ENCODE results near the gene CTXN1.

The CTXN1 gene

DNA sequence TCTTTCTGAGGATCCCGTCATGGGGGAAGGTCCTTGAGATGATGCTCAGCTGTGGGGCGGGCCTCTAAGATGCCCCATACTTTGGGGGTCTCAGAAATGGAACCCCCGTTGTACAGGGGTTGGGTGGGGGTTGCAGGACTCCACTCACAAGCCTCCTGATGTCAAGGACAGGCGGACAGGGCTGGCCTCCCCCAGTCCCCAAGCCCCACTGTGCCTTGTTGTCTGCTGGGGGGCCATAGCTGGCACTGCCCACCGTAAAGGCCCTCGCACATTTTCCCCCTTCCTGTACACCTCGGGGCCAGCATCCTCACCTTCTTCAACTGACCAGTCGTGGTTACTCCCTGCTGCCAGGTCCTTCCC, 3.1 kb downstream of the CTXN1 start:
- no peak overlapping the region for H2AFZ ChIP-seq (ENCODE audit: low read depth)
- H3K4me2 ChIP-seq = no peak overlapping the region
- H3K79me2 ChIP-seq (ENCODE audit: insufficient read depth, low read depth) = no peaks in the 10 kb centered on the region
- H3K4me3 ChIP-seq (IDR thresholded peaks at IDR 0.05; ENCODE audit: insufficient read depth, low read depth, low read length) = no peak overlapping the region
- no peak overlapping the region for H3K27ac ChIP-seq
- no peaks in the 10 kb centered on the region for H3K36me3 ChIP-seq (ENCODE audit: insufficient read depth)
- peaks cover 8% of the 10 kb centered on the region; the same call in 1 of the 2 replicates for H3K27me3 ChIP-seq (ENCODE audit: insufficient read depth, low read depth)
- TF ChIP-seq, protein P1, sequence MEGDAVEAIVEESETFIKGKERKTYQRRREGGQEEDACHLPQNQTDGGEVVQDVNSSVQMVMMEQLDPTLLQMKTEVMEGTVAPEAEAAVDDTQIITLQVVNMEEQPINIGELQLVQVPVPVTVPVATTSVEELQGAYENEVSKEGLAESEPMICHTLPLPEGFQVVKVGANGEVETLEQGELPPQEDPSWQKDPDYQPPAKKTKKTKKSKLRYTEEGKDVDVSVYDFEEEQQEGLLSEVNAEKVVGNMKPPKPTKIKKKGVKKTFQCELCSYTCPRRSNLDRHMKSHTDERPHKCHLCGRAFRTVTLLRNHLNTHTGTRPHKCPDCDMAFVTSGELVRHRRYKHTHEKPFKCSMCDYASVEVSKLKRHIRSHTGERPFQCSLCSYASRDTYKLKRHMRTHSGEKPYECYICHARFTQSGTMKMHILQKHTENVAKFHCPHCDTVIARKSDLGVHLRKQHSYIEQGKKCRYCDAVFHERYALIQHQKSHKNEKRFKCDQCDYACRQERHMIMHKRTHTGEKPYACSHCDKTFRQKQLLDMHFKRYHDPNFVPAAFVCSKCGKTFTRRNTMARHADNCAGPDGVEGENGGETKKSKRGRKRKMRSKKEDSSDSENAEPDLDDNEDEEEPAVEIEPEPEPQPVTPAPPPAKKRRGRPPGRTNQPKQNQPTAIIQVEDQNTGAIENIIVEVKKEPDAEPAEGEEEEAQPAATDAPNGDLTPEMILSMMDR (conservative IDR thresholded peaks at IDR 0.05; ENCODE audit: low read depth, low read length) = no peak
- no peak overlapping the region for H3K9ac ChIP-seq
- peaks cover 14% of the 10 kb centered on the region for H3K4me1 ChIP-seq (ENCODE audit: low read depth, poor library complexity, severe bottlenecking)
- no peaks in the 10 kb centered on the region for H4K20me1 ChIP-seq (ENCODE audit: insufficient read depth)

DNA sequence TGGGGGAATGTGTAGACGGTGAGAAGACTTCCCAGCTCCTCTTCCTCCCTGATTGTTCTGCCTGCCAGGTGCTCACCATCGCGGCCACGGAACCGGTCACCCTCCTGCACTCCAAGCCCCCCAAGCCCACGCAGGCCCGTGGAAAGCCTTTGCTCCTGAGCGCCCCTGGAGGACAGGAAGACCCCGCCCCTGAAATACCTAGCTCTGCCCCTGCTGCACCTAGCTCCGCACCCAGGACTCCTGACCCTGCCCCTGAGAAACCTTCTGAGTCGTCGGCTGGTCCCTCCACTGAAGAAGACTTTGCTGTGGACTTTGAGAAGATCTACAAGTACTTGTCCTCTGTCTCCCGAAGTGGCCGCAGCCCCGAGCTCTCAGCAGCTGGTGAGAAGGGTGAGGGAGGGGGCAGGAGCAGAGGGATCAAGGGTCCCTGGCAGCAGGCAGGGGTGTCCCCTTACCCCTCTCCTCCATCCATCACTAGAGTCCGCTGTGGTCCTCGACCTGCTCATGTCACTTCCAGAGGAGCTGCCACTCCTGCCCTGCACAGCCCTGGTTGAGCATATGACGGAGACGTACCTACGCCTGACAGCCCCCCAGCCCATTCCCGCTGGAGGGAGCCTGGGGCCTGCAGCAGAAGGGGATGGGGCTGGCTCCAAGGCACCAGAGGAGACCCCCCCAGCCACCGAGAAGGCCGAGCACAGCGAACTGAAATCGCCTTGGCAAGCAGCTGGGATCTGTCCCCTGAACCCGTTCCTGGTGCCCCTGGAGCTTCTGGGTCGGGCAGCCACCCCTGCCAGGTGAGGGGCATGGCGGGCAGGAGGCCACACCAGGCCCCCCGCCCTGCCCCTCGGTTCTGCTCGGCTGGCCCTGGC, 3.7 kb downstream of the CTXN1 start:
- Histone ChIP-seq H3K4me2 (no peak overlapping the region), H3K4me3 (IDR thresholded peaks at IDR 0.05; ENCODE audit: insufficient read depth, low read depth, low read length) (no peak overlapping the region), H3K79me2 (ENCODE audit: insufficient read depth, low read depth) (no peaks in the 10 kb centered on the region), H3K27me3 (ENCODE audit: insufficient read depth, low read depth) (peaks cover 13% of the 10 kb centered on the region; the same call in 1 of the 2 replicates), H4K20me1 (ENCODE audit: insufficient read depth) (no peaks in the 10 kb centered on the region), H2AFZ (ENCODE audit: low read depth) (no peak overlapping the region), H3K4me1 (ENCODE audit: low read depth, poor library complexity, severe bottlenecking) (peaks cover 14% of the 10 kb centered on the region), H3K27ac (no peak overlapping the region), H3K36me3 (ENCODE audit: insufficient read depth) (no peaks in the 10 kb centered on the region), H3K9ac (no peak overlapping the region)
- TF ChIP-seq, protein P1 (conservative IDR thresholded peaks at IDR 0.05; ENCODE audit: low read depth, low read length) = no peak

DNA sequence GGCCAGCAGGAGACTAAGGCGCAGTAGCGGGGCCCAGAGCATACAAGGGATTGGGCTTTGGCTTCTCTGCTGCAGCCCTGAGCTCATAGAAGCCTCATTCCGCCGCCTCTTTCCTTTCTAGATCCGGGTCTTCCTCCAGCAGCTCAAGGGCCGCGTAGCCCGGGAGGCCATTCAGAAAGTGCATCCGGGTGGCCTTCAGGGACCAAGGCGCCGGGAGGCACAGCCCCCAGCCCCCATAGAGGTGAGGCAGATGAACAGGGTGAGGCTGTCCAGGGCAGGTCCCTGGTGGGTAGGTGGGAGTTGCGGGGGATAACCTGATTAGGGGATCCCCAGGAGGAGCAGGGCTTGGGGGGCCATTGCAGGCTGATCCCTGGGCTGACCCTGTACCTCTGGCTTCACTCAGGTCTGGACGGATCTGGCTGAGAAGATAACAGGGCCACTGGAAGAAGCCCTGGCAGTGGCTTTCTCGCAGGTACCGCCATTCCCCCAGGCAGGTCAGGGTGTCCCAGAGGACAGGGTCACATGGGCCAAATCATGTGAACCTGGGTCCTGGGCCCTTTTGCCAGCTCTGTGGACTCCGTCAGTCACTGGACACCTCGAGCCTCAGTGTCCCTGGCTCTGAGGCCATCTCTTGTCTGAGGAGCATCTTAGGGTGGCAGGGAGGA, 4.5 kb downstream of the CTXN1 start:
- 0 out of 2 replicates have a peak overlapping the region, but pooled peaks have one; percentile 34 for H2AFZ ChIP-seq (ENCODE audit: low read depth)
- H3K4me1 ChIP-seq (ENCODE audit: low read depth, poor library complexity, severe bottlenecking) = peaks cover 14% of the 10 kb centered on the region
- no peaks in the 10 kb centered on the region for H3K79me2 ChIP-seq (ENCODE audit: insufficient read depth, low read depth)
- no peak overlapping the region for H3K27ac ChIP-seq
- no peaks in the 10 kb centered on the region for H3K36me3 ChIP-seq (ENCODE audit: insufficient read depth)
- H3K27me3 ChIP-seq (ENCODE audit: insufficient read depth, low read depth) = peaks cover 18% of the 10 kb centered on the region
- TF ChIP-seq, protein P1 (conservative IDR thresholded peaks at IDR 0.05; ENCODE audit: low read depth, low read length) = no peak
- H4K20me1 ChIP-seq (ENCODE audit: insufficient read depth) = no peaks in the 10 kb centered on the region
- H3K4me3 ChIP-seq (IDR thresholded peaks at IDR 0.05; ENCODE audit: insufficient read depth, low read depth, low read length) = no peak overlapping the region
- no peak overlapping the region for H3K9ac ChIP-seq
- peak overlapping the region; percentile 60 for H3K4me2 ChIP-seq

DNA sequence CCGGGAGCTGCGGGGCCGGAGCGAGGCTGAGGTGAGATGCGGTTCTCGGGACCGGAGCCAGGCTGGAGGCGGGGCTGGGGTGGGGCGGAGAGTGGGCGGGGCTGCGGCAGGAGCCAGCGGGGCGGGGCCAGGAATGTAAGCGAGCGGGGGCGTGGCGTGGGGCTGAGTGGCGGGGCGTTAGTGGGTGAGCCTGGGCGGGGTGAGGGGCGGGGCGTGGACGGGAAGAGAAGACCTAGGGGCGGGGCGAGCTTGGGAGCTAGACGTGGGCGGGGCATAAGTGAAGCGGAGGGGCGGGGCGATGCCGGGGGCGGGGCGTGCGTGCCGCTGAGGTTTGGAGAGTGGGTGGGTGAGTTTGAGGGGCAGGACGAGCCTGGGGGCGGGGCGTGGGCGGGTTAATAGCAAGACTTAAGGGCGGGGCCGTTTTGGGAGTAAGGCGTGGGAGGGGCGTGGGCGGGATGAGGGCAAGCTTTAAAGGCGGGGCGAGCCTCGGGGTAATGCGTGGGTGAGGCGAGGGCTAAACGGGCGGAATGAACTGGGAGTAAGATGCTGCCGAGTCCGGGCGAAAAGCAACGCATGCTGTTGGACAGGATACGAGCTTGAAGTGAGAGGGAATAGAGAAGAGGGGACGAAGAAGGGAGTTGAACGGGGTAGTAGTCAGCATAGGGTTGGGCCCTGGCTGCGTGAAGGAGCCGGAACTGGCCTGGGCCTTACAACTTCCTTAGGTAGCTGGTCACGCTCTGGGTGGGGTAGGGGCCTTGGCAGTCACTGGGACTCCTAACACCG, 5.2 kb downstream of the CTXN1 start:
- Histone ChIP-seq H2AFZ (ENCODE audit: low read depth) (peak overlapping the region; percentile 92), H3K27ac (0 out of 2 replicates have a peak overlapping the region, but pooled peaks have one; percentile 35), H3K36me3 (ENCODE audit: insufficient read depth) (no peaks in the 10 kb centered on the region), H4K20me1 (ENCODE audit: insufficient read depth) (no peaks in the 10 kb centered on the region), H3K27me3 (ENCODE audit: insufficient read depth, low read depth) (peaks cover 23% of the 10 kb centered on the region), H3K4me1 (ENCODE audit: low read depth, poor library complexity, severe bottlenecking) (peaks cover 14% of the 10 kb centered on the region), H3K4me3 (IDR thresholded peaks at IDR 0.05; ENCODE audit: insufficient read depth, low read depth, low read length) (no peak overlapping the region), H3K9ac (no peak overlapping the region), H3K4me2 (peak overlapping the region; percentile 60), H3K79me2 (ENCODE audit: insufficient read depth, low read depth) (no peaks in the 10 kb centered on the region)
- TF ChIP-seq, protein P1 (conservative IDR thresholded peaks at IDR 0.05; ENCODE audit: low read depth, low read length) = no peak
